GM23248 (cell line): Measurements from ENCODE around the gene RALBP1.

Source experiments
- EZH2 ChIP-seq: fragments of 200-600 bp; sonication (generic); IDR thresholded peaks from 2 replicates; pipeline ENCODE4 v1.6.1; 2018; ENCODE audit warnings: antibody characterized with exemption, mild to moderate bottlenecking; ENCODE audit not compliant: insufficient read depth, poor library complexity, severe bottlenecking
- EZH2phosphoT487 ChIP-seq: fragments of 200-600 bp; sonication (generic); IDR thresholded peaks from 2 replicates; pipeline ENCODE4 v1.6.1; 2018; ENCODE audit warnings: antibody characterized with exemption, moderate library complexity, mild to moderate bottlenecking, low read depth; ENCODE audit not compliant: insufficient read depth

- TF ChIP-seq EZH2: no peak
- TF ChIP-seq EZH2phosphoT487: no peak
Measured at GRCh38 chr18:9530226-9531009, 55.1 kb downstream of the RALBP1 start.
